Measurements from ENCODE around the gene RPL14. TPM values are rescaled to one million over a fixed set of nuclear protein-coding genes. Genes with fewer than 3 reads are reported as not detected.
A peak's percentile ranks its signal among the peaks of the same experiment; 100 is the strongest.

Gene RPL14
- total and polyA plus RNA-seq, 2 of the 13 experiments (the other 11 are each of a cell fraction or from before 2014, with no cell fraction given), result 502 to 1,291 TPM

DNA sequence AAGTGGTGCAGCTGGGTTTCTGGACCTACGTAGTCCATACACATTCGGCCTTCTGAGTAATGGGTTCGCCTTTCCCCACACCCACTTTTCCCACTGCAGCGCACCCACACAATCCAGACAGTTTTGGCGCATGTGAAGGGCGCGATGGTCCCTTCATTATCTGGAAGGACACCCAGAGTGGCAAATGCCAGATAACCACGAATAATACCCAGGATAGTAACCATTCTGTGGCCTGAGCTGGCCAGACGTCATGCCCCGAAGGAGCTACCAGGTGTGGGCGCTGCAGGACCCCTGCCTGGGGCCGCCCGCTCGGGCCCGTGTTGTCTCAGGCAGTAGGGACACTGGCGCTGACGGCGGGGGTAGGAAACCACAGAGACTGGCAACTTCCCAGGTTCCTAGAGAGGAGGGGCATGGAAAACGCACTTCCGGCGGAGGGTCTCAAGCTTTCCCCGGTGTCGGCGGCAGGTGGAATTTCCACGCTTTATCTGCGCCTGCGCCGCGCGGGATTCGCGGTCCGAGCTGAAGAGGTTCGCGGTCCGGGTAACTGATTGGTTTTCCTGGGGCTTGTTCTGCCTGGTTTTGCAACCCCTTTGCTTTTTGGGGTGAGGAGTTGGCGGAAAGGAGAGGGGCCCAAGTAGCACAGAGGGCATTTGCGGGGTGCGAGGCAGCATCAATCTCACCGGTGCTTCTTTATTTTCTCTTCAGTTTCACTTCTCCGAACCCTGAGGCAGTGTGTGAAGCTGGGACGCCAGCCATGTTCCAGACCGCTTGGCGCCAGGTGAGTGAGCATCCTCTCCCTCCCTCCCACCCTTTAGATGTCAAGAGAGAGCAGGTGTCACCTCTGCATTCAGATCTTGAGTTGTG is 48.7 kb downstream of the RPL14 start, which contains the start of gene ZNF620 (continued):
- TF ChIP-seq, protein P1, sequence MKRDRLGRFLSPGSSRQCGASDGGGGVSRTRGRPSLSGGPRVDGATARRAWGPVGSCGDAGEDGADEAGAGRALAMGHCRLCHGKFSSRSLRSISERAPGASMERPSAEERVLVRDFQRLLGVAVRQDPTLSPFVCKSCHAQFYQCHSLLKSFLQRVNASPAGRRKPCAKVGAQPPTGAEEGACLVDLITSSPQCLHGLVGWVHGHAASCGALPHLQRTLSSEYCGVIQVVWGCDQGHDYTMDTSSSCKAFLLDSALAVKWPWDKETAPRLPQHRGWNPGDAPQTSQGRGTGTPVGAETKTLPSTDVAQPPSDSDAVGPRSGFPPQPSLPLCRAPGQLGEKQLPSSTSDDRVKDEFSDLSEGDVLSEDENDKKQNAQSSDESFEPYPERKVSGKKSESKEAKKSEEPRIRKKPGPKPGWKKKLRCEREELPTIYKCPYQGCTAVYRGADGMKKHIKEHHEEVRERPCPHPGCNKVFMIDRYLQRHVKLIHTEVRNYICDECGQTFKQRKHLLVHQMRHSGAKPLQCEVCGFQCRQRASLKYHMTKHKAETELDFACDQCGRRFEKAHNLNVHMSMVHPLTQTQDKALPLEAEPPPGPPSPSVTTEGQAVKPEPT (CRISPR knock-in tag; IDR thresholded peaks at IDR 0.05; ENCODE audit: low read depth), result no peak; the same call in 1 of the 2 replicates
- TF ChIP-seq EP300 (IDR thresholded peaks at IDR 0.05; ENCODE audit: low read depth in 2 of 2, low read length in 2 of 2) (no peak; a peak in 1 of 4 replicates), EP300 (CRISPR knock-in tag; IDR thresholded peaks at IDR 0.05; ENCODE audit: borderline replicate concordance) (no peak), ZNF556 (CRISPR knock-in tag; IDR thresholded peaks at IDR 0.05; ENCODE audit: borderline replicate concordance) (peak; percentile 32; the same call in 1 of the 2 replicates), FOXO1 (CRISPR knock-in tag; IDR thresholded peaks at IDR 0.05) (no peak; the same call in 1 of the 2 replicates), ZSCAN25 (CRISPR knock-in tag; IDR thresholded peaks at IDR 0.05) (no peak; the same call in 1 of the 2 replicates), HOXA5 (CRISPR knock-in tag; IDR thresholded peaks at IDR 0.05) (no peak), ZFP62 (CRISPR knock-in tag; IDR thresholded peaks at IDR 0.05) (no peak), EHMT2 (IDR thresholded peaks at IDR 0.05; ENCODE audit: borderline replicate concordance, low read depth, low read length) (no peak), SOX13 (IDR thresholded peaks at IDR 0.05) (no peak), SOX13 (CRISPR knock-in tag; conservative IDR thresholded peaks at IDR 0.05 in 1 of 2, IDR thresholded peaks at IDR 0.05 in 1 of 2) (no peak), TRIM24 (CRISPR knock-in tag; IDR thresholded peaks at IDR 0.05) (no peak), SALL1 (CRISPR knock-in tag; IDR thresholded peaks at IDR 0.05) (peak; percentile 81), FOXK2 (IDR thresholded peaks at IDR 0.05) (no peak), HDAC2 (CRISPR knock-in tag; IDR thresholded peaks at IDR 0.05) (peak; percentile 72), ZBTB7A (CRISPR knock-in tag; IDR thresholded peaks at IDR 0.05) (no peak; the same call in 1 of the 2 replicates), MYNN (CRISPR knock-in tag; IDR thresholded peaks at IDR 0.05; ENCODE audit: low read depth) (no peak)
- TF ChIP-seq, protein P2, sequence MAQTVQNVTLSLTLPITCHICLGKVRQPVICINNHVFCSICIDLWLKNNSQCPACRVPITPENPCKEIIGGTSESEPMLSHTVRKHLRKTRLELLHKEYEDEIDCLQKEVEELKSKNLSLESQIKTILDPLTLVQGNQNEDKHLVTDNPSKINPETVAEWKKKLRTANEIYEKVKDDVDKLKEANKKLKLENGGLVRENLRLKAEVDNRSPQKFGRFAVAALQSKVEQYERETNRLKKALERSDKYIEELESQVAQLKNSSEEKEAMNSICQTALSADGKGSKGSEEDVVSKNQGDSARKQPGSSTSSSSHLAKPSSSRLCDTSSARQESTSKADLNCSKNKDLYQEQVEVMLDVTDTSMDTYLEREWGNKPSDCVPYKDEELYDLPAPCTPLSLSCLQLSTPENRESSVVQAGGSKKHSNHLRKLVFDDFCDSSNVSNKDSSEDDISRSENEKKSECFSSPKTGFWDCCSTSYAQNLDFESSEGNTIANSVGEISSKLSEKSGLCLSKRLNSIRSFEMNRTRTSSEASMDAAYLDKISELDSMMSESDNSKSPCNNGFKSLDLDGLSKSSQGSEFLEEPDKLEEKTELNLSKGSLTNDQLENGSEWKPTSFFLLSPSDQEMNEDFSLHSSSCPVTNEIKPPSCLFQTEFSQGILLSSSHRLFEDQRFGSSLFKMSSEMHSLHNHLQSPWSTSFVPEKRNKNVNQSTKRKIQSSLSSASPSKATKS (CRISPR knock-in tag; IDR thresholded peaks at IDR 0.05), result 0 out of 2 replicates have a peak, but pooled peaks have one; percentile 57
- TF ChIP-seq, protein P3, sequence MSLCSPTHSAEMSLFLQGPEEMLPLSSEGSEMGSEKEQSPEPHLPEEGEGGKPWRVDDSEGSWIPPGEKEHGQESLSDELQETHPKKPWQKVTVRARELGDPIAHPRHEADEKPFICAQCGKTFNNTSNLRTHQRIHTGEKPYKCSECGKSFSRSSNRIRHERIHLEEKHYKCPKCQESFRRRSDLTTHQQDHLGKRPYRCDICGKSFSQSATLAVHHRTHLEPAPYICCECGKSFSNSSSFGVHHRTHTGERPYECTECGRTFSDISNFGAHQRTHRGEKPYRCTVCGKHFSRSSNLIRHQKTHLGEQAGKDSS (CRISPR knock-in tag; IDR thresholded peaks at IDR 0.05; ENCODE audit: borderline replicate concordance, low read depth), result 0 out of 2 replicates have a peak, but pooled peaks have one; percentile 38
- TF ChIP-seq, protein P4, sequence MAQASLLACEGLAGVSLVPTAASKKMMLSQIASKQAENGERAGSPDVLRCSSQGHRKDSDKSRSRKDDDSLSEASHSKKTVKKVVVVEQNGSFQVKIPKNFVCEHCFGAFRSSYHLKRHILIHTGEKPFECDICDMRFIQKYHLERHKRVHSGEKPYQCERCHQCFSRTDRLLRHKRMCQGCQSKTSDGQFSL (CRISPR knock-in tag; IDR thresholded peaks at IDR 0.05), result no peak
- TF ChIP-seq, protein P5, sequence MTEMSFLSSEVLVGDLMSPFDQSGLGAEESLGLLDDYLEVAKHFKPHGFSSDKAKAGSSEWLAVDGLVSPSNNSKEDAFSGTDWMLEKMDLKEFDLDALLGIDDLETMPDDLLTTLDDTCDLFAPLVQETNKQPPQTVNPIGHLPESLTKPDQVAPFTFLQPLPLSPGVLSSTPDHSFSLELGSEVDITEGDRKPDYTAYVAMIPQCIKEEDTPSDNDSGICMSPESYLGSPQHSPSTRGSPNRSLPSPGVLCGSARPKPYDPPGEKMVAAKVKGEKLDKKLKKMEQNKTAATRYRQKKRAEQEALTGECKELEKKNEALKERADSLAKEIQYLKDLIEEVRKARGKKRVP (CRISPR knock-in tag; IDR thresholded peaks at IDR 0.05), result no peak
- TF ChIP-seq, protein P6, sequence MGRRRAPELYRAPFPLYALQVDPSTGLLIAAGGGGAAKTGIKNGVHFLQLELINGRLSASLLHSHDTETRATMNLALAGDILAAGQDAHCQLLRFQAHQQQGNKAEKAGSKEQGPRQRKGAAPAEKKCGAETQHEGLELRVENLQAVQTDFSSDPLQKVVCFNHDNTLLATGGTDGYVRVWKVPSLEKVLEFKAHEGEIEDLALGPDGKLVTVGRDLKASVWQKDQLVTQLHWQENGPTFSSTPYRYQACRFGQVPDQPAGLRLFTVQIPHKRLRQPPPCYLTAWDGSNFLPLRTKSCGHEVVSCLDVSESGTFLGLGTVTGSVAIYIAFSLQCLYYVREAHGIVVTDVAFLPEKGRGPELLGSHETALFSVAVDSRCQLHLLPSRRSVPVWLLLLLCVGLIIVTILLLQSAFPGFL (CRISPR knock-in tag; IDR thresholded peaks at IDR 0.05), result no peak
